ENCODE data around the gene AP1AR.

GRCh38 chr4:112214390-112215264 lies 17.0 kb upstream of the AP1AR start:
- TF ChIP-seq, protein P1, sequence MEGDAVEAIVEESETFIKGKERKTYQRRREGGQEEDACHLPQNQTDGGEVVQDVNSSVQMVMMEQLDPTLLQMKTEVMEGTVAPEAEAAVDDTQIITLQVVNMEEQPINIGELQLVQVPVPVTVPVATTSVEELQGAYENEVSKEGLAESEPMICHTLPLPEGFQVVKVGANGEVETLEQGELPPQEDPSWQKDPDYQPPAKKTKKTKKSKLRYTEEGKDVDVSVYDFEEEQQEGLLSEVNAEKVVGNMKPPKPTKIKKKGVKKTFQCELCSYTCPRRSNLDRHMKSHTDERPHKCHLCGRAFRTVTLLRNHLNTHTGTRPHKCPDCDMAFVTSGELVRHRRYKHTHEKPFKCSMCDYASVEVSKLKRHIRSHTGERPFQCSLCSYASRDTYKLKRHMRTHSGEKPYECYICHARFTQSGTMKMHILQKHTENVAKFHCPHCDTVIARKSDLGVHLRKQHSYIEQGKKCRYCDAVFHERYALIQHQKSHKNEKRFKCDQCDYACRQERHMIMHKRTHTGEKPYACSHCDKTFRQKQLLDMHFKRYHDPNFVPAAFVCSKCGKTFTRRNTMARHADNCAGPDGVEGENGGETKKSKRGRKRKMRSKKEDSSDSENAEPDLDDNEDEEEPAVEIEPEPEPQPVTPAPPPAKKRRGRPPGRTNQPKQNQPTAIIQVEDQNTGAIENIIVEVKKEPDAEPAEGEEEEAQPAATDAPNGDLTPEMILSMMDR (IDR thresholded peaks at IDR 0.05): peak; percentile 59 to 64 (median 63)
- TF ChIP-seq POLR2A (IDR thresholded peaks at IDR 0.05): no peak
